HFF-Myc (cell line): ENCODE results near the gene OR2C1.
A peak's percentile ranks its signal among the peaks of the same experiment; 100 is the strongest.

Source experiments
- DNase-seq: peaks from one replicate; pipeline ENCODE4 v3.0.0-alpha.2; 2011; ENCODE audit warnings: low read depth; ENCODE audit errors: extremely low read depth
- H3K4me3 ChIP-seq: replicated peaks from 2 replicates; pipeline ENCODE4 v1.5.1; 2011; ENCODE audit warnings: low read depth, mild to moderate bottlenecking, control low read depth, low read length
- TF ChIP-seq, protein P1 (sequence below): IDR thresholded peaks from 2 replicates; pipeline ENCODE4 v1.5.1; 2012; ENCODE audit warnings: mild to moderate bottlenecking, low read depth, low read length, control low read depth; ENCODE audit errors: missing control alignments

Gene OR2C1

GRCh38 chr16:3355589-3355988, at the start of gene OR2C1:
OR2C1 (plus strand) TSS chr16:3355889; CDS start chr16:3355941, 52 bp downstream.
- DNase-seq, result no peak
- H3K4me3 ChIP-seq, result no peak within 1 kb of the TSS
- TF ChIP-seq, protein P1, sequence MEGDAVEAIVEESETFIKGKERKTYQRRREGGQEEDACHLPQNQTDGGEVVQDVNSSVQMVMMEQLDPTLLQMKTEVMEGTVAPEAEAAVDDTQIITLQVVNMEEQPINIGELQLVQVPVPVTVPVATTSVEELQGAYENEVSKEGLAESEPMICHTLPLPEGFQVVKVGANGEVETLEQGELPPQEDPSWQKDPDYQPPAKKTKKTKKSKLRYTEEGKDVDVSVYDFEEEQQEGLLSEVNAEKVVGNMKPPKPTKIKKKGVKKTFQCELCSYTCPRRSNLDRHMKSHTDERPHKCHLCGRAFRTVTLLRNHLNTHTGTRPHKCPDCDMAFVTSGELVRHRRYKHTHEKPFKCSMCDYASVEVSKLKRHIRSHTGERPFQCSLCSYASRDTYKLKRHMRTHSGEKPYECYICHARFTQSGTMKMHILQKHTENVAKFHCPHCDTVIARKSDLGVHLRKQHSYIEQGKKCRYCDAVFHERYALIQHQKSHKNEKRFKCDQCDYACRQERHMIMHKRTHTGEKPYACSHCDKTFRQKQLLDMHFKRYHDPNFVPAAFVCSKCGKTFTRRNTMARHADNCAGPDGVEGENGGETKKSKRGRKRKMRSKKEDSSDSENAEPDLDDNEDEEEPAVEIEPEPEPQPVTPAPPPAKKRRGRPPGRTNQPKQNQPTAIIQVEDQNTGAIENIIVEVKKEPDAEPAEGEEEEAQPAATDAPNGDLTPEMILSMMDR, result no peak

DNA sequence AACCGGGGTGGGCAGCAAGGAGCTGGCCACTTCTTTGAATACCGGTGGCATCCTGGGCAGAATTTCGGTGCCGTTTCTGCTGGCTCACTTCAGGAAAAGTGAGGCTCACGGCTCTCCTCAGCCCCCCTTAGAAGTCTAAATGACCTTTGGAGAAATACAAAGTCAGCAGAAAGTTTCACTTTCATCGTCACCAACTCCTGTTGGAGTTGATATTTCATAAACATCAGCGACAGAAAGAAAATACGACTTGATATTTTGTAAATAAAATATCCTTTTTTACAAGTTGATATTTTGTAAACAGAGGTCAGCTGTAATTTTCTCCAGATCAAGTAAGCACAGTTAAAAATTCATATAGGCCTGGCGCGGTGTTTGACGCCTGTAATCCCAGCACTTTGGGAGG, 49.6 kb upstream of the OR2C1 start:
- H3K4me3 ChIP-seq, result peak overlapping the region; percentile 55
- no peak for DNase-seq
- TF ChIP-seq, protein P1, result no peak

DNA sequence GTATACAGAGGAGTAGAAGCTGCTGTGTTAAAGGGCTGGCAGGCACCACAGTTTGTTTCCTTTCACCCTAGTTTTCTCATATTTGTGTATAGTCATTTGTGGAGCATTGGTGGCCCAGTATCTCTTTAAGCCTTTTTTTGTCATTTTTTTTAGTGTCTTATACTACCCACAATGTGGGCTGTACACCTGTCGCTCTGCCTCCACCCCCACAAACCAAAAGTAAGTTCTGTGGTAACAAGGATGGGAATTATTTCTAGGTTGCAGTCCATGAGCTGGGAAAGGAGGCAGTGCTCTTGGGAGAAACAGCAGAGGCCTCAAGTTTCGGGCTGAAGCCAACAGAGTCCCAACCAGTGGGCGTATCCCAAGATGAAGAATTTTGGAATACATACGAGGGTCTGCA, 44.2 kb upstream of the OR2C1 start:
- TF ChIP-seq, protein P1, result no peak
- DNase-seq, result no peak
- H3K4me3 ChIP-seq, result no peak overlapping the region

DNA sequence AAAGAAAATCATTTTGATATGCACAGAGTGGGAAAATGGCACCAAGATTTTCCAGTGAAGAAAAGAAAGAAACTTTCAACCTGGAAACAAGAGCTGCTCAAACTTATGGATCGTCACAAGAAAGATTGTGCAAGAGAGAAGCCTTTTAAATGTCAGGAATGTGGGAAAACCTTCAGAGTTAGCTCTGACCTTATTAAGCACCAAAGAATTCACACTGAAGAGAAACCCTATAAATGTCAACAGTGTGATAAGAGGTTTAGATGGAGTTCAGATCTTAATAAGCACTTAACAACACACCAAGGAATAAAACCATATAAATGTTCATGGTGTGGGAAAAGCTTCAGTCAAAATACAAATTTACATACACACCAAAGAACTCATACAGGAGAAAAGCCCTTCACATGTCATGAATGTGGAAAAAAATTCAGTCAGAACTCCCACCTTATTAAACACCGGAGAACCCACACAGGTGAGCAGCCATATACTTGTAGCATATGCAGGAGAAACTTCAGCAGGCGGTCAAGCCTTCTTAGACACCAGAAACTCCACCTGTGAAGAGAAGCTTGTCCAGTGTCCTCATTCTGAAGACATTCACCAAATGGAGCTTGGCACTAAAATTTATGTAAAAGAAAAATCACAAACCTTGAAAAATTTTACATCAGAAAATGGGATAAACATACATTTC, 38.2 kb upstream of the OR2C1 start:
- no peak for DNase-seq
- TF ChIP-seq, protein P1, result no peak
- no peak overlapping the region for H3K4me3 ChIP-seq

DNA sequence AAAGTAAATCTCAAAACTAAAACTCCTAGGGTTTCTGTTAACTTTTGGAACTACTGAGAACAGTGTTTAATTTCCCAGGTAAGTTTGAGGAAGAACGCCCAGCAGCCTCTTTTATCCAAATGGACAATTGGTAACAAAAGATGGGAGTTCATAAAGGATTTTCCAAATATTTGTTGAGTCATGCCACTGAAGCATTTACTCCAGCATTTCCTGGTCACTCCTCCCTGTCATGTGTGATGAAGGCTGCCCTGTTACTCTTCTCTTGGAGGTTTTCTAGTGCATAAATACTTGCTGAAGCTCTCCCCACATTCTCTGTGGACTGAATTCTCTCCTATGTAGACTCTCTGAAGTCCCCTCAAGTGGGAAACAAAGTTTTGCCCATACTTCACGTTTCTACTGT, 33.9 kb upstream of the OR2C1 start:
- DNase-seq, result no peak
- no peak overlapping the region for H3K4me3 ChIP-seq
- TF ChIP-seq, protein P1, result no peak

DNA sequence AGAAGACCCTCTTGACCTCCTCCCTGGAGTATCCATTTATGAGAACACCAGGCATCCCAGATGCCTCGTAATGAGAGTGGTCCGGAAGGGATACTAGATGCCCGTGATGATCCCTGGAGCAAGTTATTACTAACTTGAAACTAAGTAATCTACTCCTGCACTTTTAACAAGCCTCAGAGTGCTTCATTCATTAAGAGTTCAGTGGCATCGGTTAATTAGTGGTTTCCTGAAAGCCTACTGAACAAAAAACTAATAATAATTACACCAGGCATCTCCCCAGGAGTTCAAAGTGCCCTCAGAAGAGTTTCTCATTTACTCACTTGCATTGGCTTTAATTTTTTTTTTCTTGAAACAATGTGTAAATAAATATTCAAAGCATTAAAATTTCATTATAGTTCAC, 28.2 kb upstream of the OR2C1 start:
- no peak overlapping the region for H3K4me3 ChIP-seq
- no peak for DNase-seq

More for the DNA sequence above, 28.2 kb upstream of the OR2C1 start:
- TF ChIP-seq, protein P1, result no peak
